ENCODE data around the gene PLEKHH1.
A peak's percentile ranks its signal among the peaks of the same experiment; 100 is the strongest.

PLEKHH1 gene

DNA sequence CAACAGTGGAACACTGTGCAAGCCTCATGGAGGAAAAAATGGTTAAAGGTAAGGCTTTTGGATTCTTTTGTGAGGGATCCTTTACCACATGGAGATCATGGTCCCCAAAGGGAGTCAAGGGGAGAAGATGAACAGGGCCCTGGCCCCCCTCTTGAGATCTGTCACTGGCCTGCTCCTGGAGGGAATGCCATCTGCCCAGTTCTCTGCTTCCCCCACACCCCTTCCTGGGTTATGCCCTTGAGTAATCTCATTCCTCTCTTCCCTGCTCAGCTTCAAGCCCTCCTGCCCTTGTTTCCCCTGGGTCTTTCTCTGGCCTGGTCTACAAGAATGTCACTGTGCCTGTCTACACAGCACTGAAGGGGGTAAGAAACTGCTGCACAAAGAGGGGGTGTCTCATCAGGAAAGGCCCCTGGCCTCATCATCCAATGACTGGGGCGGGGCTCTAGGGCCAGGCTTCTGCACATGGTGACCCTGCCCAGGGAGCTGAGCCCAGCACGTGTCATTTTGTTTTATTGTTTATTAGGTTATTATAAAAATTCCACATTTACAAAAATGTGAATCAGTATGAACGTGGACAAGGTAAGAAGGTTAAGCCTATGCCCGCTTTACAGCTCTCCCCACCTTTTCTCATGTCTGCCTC, 36.7 kb downstream of the PLEKHH1 start:
- no peak for DNase-seq

GRCh38 chr14:67570453-67570852, 37.4 kb downstream of the PLEKHH1 start:
- no peak for DNase-seq

GRCh38 chr14:67571275-67571990, 38.3 kb downstream of the PLEKHH1 start:
- DNase-seq, result peak; percentile 14

DNA sequence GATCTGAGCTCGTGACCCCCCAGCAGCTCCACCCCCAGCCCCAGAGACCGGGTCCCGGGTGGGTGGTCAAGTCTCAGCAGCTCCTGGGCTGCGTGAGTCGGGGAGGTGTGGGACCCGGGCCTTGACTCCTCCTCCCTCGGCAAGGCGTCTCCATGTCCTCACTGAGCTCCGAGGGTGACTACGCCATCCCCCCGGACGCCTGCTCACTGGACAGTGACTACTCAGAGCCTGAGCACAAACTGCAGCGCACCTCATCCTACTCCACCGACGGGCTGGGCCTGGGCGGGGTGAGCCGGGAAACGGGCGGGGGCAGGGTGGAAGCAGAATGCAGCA, 38.9 kb downstream of the PLEKHH1 start:
- no peak for DNase-seq

- DNase-seq, result no peak
These were observed 39.5 kb downstream of the PLEKHH1 start for GRCh38 chr14:67572608-67573007.

- no peak for DNase-seq
These were observed 40.3 kb downstream of the PLEKHH1 start for GRCh38 chr14:67573228-67574010.

DNA sequence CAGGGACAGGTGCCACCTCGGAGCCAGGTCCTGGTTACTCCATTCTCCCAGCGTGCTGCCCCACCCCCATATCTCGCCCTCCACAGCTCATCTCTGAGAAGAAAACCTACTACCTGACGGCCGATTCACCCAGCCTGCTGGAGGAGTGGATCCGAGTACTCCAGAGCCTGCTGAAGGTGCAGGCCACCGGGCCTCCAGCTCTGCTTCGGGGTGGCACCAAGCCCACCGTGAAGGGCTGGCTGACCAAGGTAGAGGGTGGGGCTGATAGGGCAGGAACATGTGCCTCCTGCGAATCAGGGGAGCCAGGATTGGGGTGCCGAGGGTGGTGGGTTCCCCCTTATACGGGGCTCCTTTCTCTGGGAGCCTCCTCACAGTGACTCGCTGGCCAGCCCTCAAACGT, 41.1 kb downstream of the PLEKHH1 start:
- no peak for DNase-seq

GRCh38 chr14:67574806-67575205, 41.7 kb downstream of the PLEKHH1 start:
- no peak for DNase-seq

DNA sequence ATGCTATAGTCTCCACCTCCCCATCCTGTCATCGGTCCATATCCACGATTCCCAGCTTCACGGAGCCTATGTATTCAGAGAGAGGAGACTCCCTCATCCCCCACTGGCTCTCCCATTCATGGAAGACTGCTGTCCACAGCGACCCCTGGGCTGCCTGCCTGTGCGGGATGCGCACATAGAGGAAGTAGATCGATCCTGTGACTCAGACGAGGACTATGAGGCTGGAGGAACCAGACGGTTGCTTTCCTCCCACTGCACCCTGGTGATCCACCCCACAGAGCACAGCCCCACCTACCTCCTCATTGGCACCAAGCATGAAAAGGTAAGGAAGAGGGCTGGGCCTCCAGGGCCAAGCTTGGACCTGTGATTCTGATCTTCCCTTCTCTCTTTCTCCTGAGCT, 42.6 kb downstream of the PLEKHH1 start:
- no peak for DNase-seq

GRCh38 chr14:67576216-67576955, 43.3 kb downstream of the PLEKHH1 start:
- DNase-seq, result no peak

DNA sequence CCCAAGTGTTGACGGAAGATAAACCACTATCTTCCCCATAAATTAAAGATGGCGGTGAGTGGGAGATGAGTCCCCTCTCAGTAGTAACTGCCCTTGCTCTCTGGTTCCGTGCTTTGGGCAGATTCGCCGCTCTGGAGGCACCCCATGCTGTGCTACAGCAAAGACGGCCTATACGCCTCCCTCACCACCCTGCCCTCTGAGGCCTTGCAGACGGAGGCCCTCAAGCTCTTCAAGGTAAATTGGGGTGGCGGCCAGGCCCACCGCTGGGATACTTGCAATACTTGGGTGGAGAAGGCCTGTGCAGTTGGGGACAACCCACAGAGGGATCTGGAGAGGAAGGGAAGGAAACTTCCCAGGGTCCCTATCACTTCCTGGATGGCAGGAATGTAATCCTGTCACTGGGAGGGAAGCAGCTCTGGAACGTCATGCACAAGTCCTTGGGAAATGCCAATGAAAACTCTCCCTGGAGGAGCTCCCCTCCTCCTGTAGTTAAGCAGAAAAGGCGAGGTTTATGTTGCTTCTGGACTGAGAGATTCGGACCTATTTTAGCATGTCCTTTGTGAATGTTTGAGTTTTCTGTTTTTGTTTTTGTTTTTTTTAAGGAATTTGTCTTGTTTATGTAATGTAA, 44.2 kb downstream of the PLEKHH1 start:
- DNase-seq, result no peak

DNA sequence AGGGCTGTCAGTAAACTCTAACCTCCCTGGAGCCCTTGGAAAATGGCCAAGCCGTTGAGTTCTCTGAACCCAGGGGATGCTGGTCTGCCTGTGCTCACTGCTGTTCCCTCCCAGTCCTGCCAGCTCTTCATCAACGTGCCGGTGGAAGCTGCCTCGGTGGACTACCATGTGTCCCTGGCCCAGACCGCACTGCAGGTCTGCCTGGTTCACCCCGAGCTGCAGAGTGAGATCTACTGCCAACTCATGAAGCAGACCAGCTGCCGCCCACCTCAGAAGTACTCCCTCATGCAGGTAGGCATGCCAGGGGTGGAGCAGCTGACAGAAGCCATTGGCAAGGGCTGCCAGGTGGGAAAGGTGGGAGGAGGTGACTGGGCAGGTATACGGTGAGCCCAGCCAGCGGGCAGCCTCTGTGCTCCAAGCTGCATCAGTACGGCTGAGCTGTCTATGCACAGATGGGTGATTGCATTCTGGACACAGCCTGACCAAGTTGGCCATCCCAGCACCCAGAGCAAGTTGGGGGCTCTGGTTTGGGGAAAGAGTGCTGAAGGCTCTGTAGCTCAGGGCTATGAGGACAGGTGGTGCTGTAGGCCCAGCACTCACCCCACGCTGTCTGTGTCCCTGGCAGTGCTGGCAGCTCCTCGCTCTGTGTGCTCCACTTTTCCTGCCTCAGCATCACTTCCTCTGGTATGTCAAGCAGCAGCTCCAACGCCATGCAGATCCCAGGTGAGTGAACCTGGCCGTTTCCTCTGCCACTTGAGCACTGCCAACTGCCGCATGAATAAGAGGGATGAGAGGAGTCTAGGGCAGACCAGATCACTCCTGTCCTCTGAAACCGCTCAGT, 45.0 kb downstream of the PLEKHH1 start:
- no peak for DNase-seq

GRCh38 chr14:67579040-67579439, 46.0 kb downstream of the PLEKHH1 start:
- DNase-seq, result no peak

- DNase-seq, result no peak
These were observed 46.5 kb downstream of the PLEKHH1 start for GRCh38 chr14:67579636-67580035.

GRCh38 chr14:67580336-67581171, 47.5 kb downstream of the PLEKHH1 start:
- no peak for DNase-seq

DNA sequence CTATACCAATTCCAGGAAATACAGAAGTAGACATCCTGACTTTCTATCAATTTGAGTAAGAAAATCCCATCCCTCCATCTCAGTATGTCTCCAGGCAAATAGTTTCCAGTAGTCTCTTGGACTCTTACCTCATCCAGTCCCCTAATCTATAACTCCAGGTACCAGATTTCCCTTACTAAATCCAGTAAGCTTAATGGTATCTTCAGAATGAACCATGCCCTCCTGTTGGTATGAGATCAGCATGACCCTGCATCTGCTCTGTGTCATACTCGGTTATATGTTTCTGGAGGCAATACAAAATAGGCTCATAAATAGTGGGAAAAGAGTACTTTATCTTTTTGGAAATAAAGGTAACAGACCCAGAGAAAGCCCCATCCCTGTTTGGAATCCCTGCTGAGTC, 48.6 kb downstream of the PLEKHH1 start:
- no peak for DNase-seq

GRCh38 chr14:67582061-67582460, 49.0 kb downstream of the PLEKHH1 start:
- DNase-seq, result no peak

GRCh38 chr14:67583711-67584644, 50.9 kb downstream of the PLEKHH1 start:
- DNase-seq, result peak; percentile 35

DNA sequence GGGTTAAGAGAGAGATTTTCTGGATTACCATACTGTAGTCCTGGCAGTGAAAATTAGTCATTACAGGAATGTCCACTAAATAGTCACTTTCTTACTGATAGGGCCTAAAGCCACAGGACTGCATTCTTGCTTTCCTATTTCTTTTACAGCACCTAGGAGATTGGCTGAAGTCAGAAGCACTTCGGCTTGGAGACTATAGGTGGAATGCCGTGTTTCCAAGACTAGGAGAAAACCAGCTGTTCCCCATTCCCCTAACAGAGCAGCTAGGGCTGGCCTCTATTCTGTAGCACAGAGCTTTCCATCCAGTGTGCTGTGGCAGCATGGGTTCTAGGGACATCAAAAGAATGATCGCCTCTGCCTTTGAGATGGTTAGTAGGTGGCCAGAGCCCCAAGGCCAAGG, 51.9 kb downstream of the PLEKHH1 start:
- no peak for DNase-seq

DNA sequence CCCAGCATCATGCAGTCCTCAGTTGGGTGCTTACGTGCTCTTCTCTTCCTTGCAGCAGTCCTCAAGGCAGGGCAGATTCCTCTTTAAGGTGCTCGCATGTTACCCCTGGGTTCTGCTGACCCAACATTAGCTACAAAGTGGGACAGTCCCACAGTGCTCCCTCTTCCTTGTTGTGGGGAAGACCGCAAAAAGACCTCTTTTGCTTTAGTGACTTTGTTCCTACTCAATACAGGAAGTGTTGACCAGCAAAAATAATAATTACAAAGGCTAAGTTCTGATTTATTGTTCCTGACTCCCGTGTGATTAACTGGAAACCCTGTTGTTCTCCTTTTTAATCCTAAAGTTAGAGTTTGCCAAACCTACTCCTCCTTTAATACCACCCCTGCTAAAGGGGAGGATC, 53.3 kb downstream of the PLEKHH1 start:
- no peak for DNase-seq

All from amniotic stem cell (primary cell).